Activated CD4-positive, alpha-beta T cell treated with anti-CD3 and anti-CD28 coated beads, Interleukin-2, Interleukin-6, amounts not matched to agents 100 ng/mL and 50 ng/mL, durations not matched to agents 16 hours and 8 hours (primary cell): ENCODE data around the gene ATP12A.

Experiments
- DNase-seq: peaks from one replicate; pipeline ENCODE4 v3.0.0-alpha.2; 2020

Gene ATP12A

GRCh38 chr13:24663586-24663985, 16.6 kb upstream of the ATP12A start:
- DNase-seq, result no peak

GRCh38 chr13:24664726-24665409, 15.3 kb upstream of the ATP12A start:
- no peak for DNase-seq

GRCh38 chr13:24668511-24668910, 11.7 kb upstream of the ATP12A start:
- no peak for DNase-seq

- no peak for DNase-seq
These were observed 11.1 kb upstream of the ATP12A start for GRCh38 chr13:24668955-24669582.

- DNase-seq, result no peak
These were observed 10.0 kb upstream of the ATP12A start for GRCh38 chr13:24670174-24670573.

- peak; percentile 46 for DNase-seq
These were observed 9.2 kb upstream of the ATP12A start for GRCh38 chr13:24670961-24671381.

GRCh38 chr13:24671386-24672113, 8.7 kb upstream of the ATP12A start:
- DNase-seq, result peak; percentile 63

- DNase-seq, result no peak
These were observed 7.8 kb upstream of the ATP12A start for GRCh38 chr13:24672141-24673132.

GRCh38 chr13:24675806-24676570, 4.2 kb upstream of the ATP12A start:
- DNase-seq, result no peak

GRCh38 chr13:24678151-24678550, 2.1 kb upstream of the ATP12A start:
- DNase-seq, result no peak

- DNase-seq, result no peak
These were observed 522 bp upstream of the ATP12A start for GRCh38 chr13:24679686-24680085.

GRCh38 chr13:24680921-24681604, 855 bp downstream of the ATP12A start:
- DNase-seq, result no peak

GRCh38 chr13:24681930-24682329, 1.7 kb downstream of the ATP12A start:
- DNase-seq, result no peak

- no peak for DNase-seq
These were observed 2.1 kb downstream of the ATP12A start for GRCh38 chr13:24682353-24682752.

GRCh38 chr13:24683351-24683750, 3.1 kb downstream of the ATP12A start:
- no peak for DNase-seq

- peak; percentile 82 for DNase-seq
These were observed 3.8 kb downstream of the ATP12A start for GRCh38 chr13:24683838-24684599.

GRCh38 chr13:24684600-24684998, 4.4 kb downstream of the ATP12A start:
- peak; percentile 38 for DNase-seq

- no peak for DNase-seq
These were observed 5.1 kb downstream of the ATP12A start for GRCh38 chr13:24685314-24685713.

- no peak for DNase-seq
These were observed 7.4 kb downstream of the ATP12A start for GRCh38 chr13:24687611-24688010.

GRCh38 chr13:24688111-24688510, 7.9 kb downstream of the ATP12A start:
- no peak for DNase-seq

GRCh38 chr13:24688950-24689349, 8.7 kb downstream of the ATP12A start:
- no peak for DNase-seq
